MCF 10A (cell line): ENCODE measurements around the gene ASPSCR1. TPM values are rescaled to one million over a fixed set of nuclear protein-coding genes. Genes with fewer than 3 reads are reported as not detected.
"Not testable (repeated sequence)": the region's sequence is repeated elsewhere in the genome, so short reads cannot be mapped to it uniquely, and the experiment has no call there.

Experiments
- BruUV-seq: library from RNA; stranded (reverse); fragments of 400-500 nt; replicated peaks from 2 replicates; lab custom pipeline; 2021; lab: Mats Ljungman, UMichigan
- CTCF ChIA-PET: fragments of 300-600 bp; sonication (Branson Sonifier 250); formaldehyde crosslinking; extraction: SDS; loops from one replicate; lab custom pipeline; 2021; ENCODE audit warnings: antibody characterized with exemption, inconsistent platforms; lab: Yijun Ruan, JAX
- POLR2A ChIA-PET: fragments of 300-600, 350-650 bp; sonication (Branson Sonifier 250); formaldehyde crosslinking; extraction: SDS; loops from one replicate; lab custom pipeline; 2020; ENCODE audit warnings: antibody characterized with exemption, inconsistent platforms; lab: Yijun Ruan, JAX
- DNase-seq: peaks from one replicate; pipeline ENCODE4 v3.0.0-alpha.2; 2018; ENCODE audit not compliant: unreplicated experiment
- H3K27ac Mint-ChIP-seq: one replicate; pipeline ENCODE4 v1.8.0; 2022; ENCODE audit warnings: mild to moderate bottlenecking, low read depth, mixed read lengths; ENCODE audit not compliant: unreplicated experiment
- H3K27me3 Mint-ChIP-seq: one replicate; pipeline ENCODE4 v1.8.0; 2022; ENCODE audit warnings: mixed read lengths; ENCODE audit not compliant: insufficient read depth, unreplicated experiment
- H3K36me3 Mint-ChIP-seq: one replicate; pipeline ENCODE4 v1.8.0; 2022; ENCODE audit warnings: mild to moderate bottlenecking, moderate library complexity, mixed read lengths; ENCODE audit not compliant: insufficient read depth, unreplicated experiment
- H3K4me1 Mint-ChIP-seq: one replicate; pipeline ENCODE4 v1.8.0; 2022; ENCODE audit warnings: mixed read lengths; ENCODE audit not compliant: insufficient read depth, unreplicated experiment
- H3K4me3 Mint-ChIP-seq: one replicate; pipeline ENCODE4 v1.8.0; 2022; ENCODE audit warnings: mild to moderate bottlenecking, moderate library complexity, mixed read lengths; ENCODE audit not compliant: unreplicated experiment
- H3K9me3 Mint-ChIP-seq: one replicate; pipeline ENCODE4 v1.8.0; 2022; ENCODE audit warnings: mixed read lengths; ENCODE audit not compliant: unreplicated experiment
- CTCF ChIP-seq: fragments of 200-600 bp; IDR thresholded peaks from one replicate; pipeline ENCODE4 v1.8.0; 2022; ENCODE audit warnings: antibody characterized with exemption, mild to moderate bottlenecking; ENCODE audit not compliant: unreplicated experiment
- intact Hi-C: fragments of 100-400 bp; cut with micrococcal nuclease; formaldehyde crosslinking; loops from 2 replicates; pipeline ENCODE4 v1.14.1; 2022
- total RNA-seq: library from RNA; stranded (reverse); gene quantifications from 2 replicates; pipeline ENCODE4 v1.2.3, GENCODE V29; 2022

The ASPSCR1 gene
- total RNA-seq, 1 experiment from 2014 or later: 29.7 TPM

GRCh38 chr17:82037092-82037888 lies 59.9 kb downstream of the ASPSCR1 start, which contains the start of gene DCXR:
TSS of gene DCXR (minus strand) at chr17:82037697. CDS start at chr17:82037682, 15 bp downstream.
- intact Hi-C loops: loop anchor here (10.0 kb wide), 2 partner anchors 58 to 208 kb away; partner anchors contain the start of gene FASN
- BruUV-seq: no TSS peak

GRCh38 chr17:82037889-82038195 lies 60.4 kb downstream of the ASPSCR1 start:
- ChIA-PET POLR2A (interaction anchor here (0.6 to 1.9 kb wide), 26 partner anchors 8 to 642 kb away, joined by 3 to 19 read pairs (median 4); partner anchors contain the start of genes BAHCC1, CENPX, DUS1L and GPS1), CTCF (interaction anchor here (0.6 to 1.7 kb wide), 10 partner anchors 12 to 493 kb away, joined by 3 to 11 read pairs (median 3); no protein-coding TSS in a partner anchor)
- BruUV-seq: no TSS peak
- H3K27ac Mint-ChIP-seq: peak overlapping the region; percentile 88
- no peaks in the 10 kb centered on the region for H3K36me3 Mint-ChIP-seq
- intact Hi-C loops: loop anchor here (10.0 kb wide), 2 partner anchors 57 to 207 kb away; partner anchors contain the start of gene FASN
- no peaks in the 10 kb centered on the region for H3K9me3 Mint-ChIP-seq
- H3K27me3 Mint-ChIP-seq: no peaks in the 10 kb centered on the region
- DNase-seq: no peak
- peak overlapping the region; percentile 82 for H3K4me3 Mint-ChIP-seq
- no peak for TF ChIP-seq CTCF
- peaks cover 8% of the 10 kb centered on the region for H3K4me1 Mint-ChIP-seq

More at GRCh38 chr17:82037092-82037888, 59.9 kb downstream of the ASPSCR1 start, which contains the start of gene DCXR:
- POLR2A ChIA-PET: interaction anchor here (0.6 to 1.9 kb wide), 26 partner anchors 8 to 642 kb away, joined by 3 to 19 read pairs (median 4); partner anchors contain the start of genes BAHCC1, CENPX, DUS1L and GPS1
- TF ChIP-seq CTCF: peak; percentile 71
- no peaks in the 10 kb centered on the region for H3K27me3 Mint-ChIP-seq
- peak within 1 kb of the TSS; percentile 88 for H3K27ac Mint-ChIP-seq
- no peaks in the 10 kb centered on the region for H3K36me3 Mint-ChIP-seq
- H3K9me3 Mint-ChIP-seq: no peaks in the 10 kb centered on the region
- H3K4me3 Mint-ChIP-seq: peak within 1 kb of the TSS; percentile 82
- peak; percentile 96 for DNase-seq
- CTCF ChIA-PET: interaction anchor here (0.5 to 1.7 kb wide), 16 partner anchors 11 to 493 kb away, joined by 3 to 11 read pairs (median 3); no protein-coding TSS in a partner anchor
- peaks cover 8% of the 10 kb centered on the region for H3K4me1 Mint-ChIP-seq

- POLR2A ChIA-PET: interaction anchor here (1.5 to 1.9 kb wide), 3 partner anchors 9 to 16 kb away, joined by 6 to 19 read pairs (median 6); partner anchors contain the start of genes CENPX, GPS1 and LRRC45
Observed at GRCh38 chr17:82038796-82039409, 61.5 kb downstream of the ASPSCR1 start.

DNA sequence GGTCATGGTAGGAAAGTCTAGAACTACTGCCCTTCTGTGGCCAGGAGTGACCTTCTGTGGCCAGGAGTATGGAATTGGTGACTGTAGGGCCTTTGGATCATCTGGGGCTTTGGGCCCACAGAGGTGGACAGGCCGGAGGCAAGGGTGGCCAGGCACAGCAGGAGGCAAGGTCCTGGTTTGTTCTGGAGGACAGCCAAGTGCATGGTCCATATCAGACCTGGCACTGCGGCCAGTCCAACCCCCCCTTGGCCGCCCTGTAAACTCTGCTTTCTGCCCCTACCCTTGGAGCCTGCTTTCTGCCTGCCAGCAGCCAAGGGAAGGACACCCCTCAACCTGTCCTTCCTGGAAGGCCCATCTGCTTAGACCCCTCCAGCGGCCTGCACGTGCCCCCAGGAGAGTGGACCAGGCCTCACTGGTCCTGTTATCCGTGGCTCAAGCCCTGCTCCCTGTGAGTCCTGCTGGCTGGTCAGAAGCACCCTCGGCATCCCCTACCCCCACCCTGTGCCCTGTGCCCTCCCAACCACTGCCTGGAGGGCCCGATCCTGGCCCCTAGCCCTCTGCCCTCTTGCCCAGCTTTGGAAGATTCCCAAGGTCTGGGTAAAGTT lies 62.4 kb downstream of the ASPSCR1 start:
- peaks cover 6% of the 10 kb centered on the region for H3K36me3 Mint-ChIP-seq

More at GRCh38 chr17:82038796-82039409, 61.5 kb downstream of the ASPSCR1 start:
- intact Hi-C loops: loop anchor here (10.0 kb wide), 2 partner anchors 56 to 206 kb away; partner anchors contain the start of gene FASN
- H3K36me3 Mint-ChIP-seq, DNase-seq, BruUV-seq, H3K4me1 Mint-ChIP-seq, H3K27me3 Mint-ChIP-seq, H3K4me3 Mint-ChIP-seq, H3K27ac Mint-ChIP-seq, H3K9me3 Mint-ChIP-seq: not testable (repeated sequence)
- CTCF ChIA-PET: interaction anchor here (0.6 to 1.7 kb wide), 2 partner anchors 18 to 239 kb away, joined by 3 to 11 read pairs; no protein-coding TSS in a partner anchor

More for the DNA sequence above, 62.4 kb downstream of the ASPSCR1 start:
- Mint-ChIP-seq H3K27me3 (no peaks in the 10 kb centered on the region), H3K4me1 (peaks cover 8% of the 10 kb centered on the region), H3K4me3 (no peak overlapping the region), H3K27ac (no peak overlapping the region), H3K9me3 (no peaks in the 10 kb centered on the region)
- ChIA-PET CTCF (interaction anchor here (0.6 kb wide), 2 partner anchors 97 to 238 kb away, joined by 3 read pairs; no protein-coding TSS in a partner anchor), POLR2A (interaction anchor here (0.6 kb wide), 1 partner anchor 56 kb away, joined by 3 read pairs; no protein-coding TSS in a partner anchor)
- intact Hi-C loops: loop anchor here (10.0 kb wide), 2 partner anchors 55 to 205 kb away; partner anchors contain the start of gene FASN
- DNase-seq: no peak
- BruUV-seq: no TSS peak
- TF ChIP-seq CTCF: no peak
